HEK293 (cell line): ENCODE results near the gene MLX.
A peak's percentile ranks its signal among the peaks of the same experiment; 100 is the strongest.

Experiments used
- PATZ1 ChIP-seq: fragments of 450-650 bp; formaldehyde crosslinking; IDR thresholded peaks from 2 replicates; pipeline ENCODE4 v1.5.1; 2016; ENCODE audit warnings: missing biosample characterization, missing genetic modification characterization
- PRDM4 ChIP-seq: fragments of 450-650 bp; formaldehyde crosslinking; IDR thresholded peaks from 2 replicates; pipeline ENCODE4 v1.5.1; 2017; ENCODE audit warnings: missing biosample characterization, missing genetic modification characterization
- RBAK ChIP-seq: fragments of 450-650 bp; formaldehyde crosslinking; IDR thresholded peaks from 2 replicates; pipeline ENCODE4 v1.5.1; 2016; ENCODE audit warnings: missing biosample characterization, missing genetic modification characterization
- SP3 ChIP-seq: fragments of 450-650 bp; formaldehyde crosslinking; IDR thresholded peaks from 2 replicates; pipeline ENCODE4 v1.5.1; 2016; ENCODE audit warnings: missing biosample characterization, missing genetic modification characterization
- SP7 ChIP-seq: fragments of 450-650 bp; formaldehyde crosslinking; IDR thresholded peaks from 2 replicates; pipeline ENCODE4 v1.5.1; 2016; ENCODE audit warnings: missing biosample characterization, missing genetic modification characterization
- TRIM28 ChIP-seq: IDR thresholded peaks from 2 replicates; pipeline ENCODE4 v1.6.1; 2011; ENCODE audit warnings: low read length, control low read depth, borderline replicate concordance
- TSHZ1 ChIP-seq: fragments of 450-650 bp; formaldehyde crosslinking; IDR thresholded peaks from 2 replicates; pipeline ENCODE4 v1.5.1; 2016; ENCODE audit warnings: missing biosample characterization, missing genetic modification characterization, borderline replicate concordance
- ZNF16 ChIP-seq: fragments of 450-650 bp; formaldehyde crosslinking; IDR thresholded peaks from 2 replicates; pipeline ENCODE4 v1.5.1; 2016; ENCODE audit warnings: low read depth, missing biosample characterization, missing genetic modification characterization
- ZNF214 ChIP-seq: fragments of 450-650 bp; formaldehyde crosslinking; IDR thresholded peaks from 2 replicates; pipeline ENCODE4 v1.5.1; 2017; ENCODE audit warnings: missing biosample characterization, mild to moderate bottlenecking, missing genetic modification characterization, borderline replicate concordance
- ZNF302 ChIP-seq: fragments of 450-650 bp; formaldehyde crosslinking; IDR thresholded peaks from 2 replicates; pipeline ENCODE4 v1.5.1; 2016; ENCODE audit warnings: missing biosample characterization, missing genetic modification characterization, low read depth
- ZNF341 ChIP-seq: fragments of 450-650 bp; formaldehyde crosslinking; IDR thresholded peaks from 2 replicates; pipeline ENCODE4; 2016; ENCODE audit warnings: low read depth, missing biosample characterization, missing genetic modification characterization
- ZNF416 ChIP-seq: fragments of 450-650 bp; formaldehyde crosslinking; IDR thresholded peaks from 2 replicates; pipeline ENCODE4 v1.5.1; 2016; ENCODE audit warnings: missing biosample characterization, missing genetic modification characterization
- ZNF423 ChIP-seq: fragments of 450-650 bp; formaldehyde crosslinking; IDR thresholded peaks from 2 replicates; pipeline ENCODE4 v1.5.1; 2016; ENCODE audit warnings: missing biosample characterization, missing genetic modification characterization
- ZNF426 ChIP-seq: fragments of 450-650 bp; formaldehyde crosslinking; IDR thresholded peaks from 2 replicates; pipeline ENCODE4 v1.5.1; 2017; ENCODE audit warnings: missing biosample characterization, missing genetic modification characterization, mild to moderate bottlenecking, inconsistent platforms, moderate library complexity
- ZNF658 ChIP-seq: fragments of 450-650 bp; formaldehyde crosslinking; IDR thresholded peaks from 2 replicates; pipeline ENCODE4; 2016; ENCODE audit warnings: missing biosample characterization, missing genetic modification characterization
- ZNF660 ChIP-seq: fragments of 450-650 bp; IDR thresholded peaks from 2 replicates; pipeline ENCODE4 v1.5.1; 2018; ENCODE audit warnings: missing biosample characterization, mild to moderate bottlenecking, missing genetic modification characterization
- TF ChIP-seq, protein P1 (sequence below): fragments of 450-650 bp; formaldehyde crosslinking; IDR thresholded peaks from 2 replicates; pipeline ENCODE4 v1.5.1; 2016; ENCODE audit warnings: missing biosample characterization, missing genetic modification characterization, low read depth
- TF ChIP-seq, protein P2 (sequence below): fragments of 450-650 bp; formaldehyde crosslinking; IDR thresholded peaks from 2 replicates; pipeline ENCODE4 v1.5.1; 2016; ENCODE audit warnings: missing biosample characterization, missing genetic modification characterization
- TF ChIP-seq, protein P3 (sequence below): fragments of 450-650 bp; formaldehyde crosslinking; IDR thresholded peaks from 2 replicates; pipeline ENCODE4 v1.5.1; 2017; ENCODE audit warnings: missing biosample characterization, missing genetic modification characterization
- TF ChIP-seq, protein P4 (sequence below): fragments of 450-650 bp; formaldehyde crosslinking; IDR thresholded peaks from 2 replicates; pipeline ENCODE4 v1.5.1; 2016; ENCODE audit warnings: missing biosample characterization, missing genetic modification characterization
- TF ChIP-seq, protein P5 (sequence below): IDR thresholded peaks from 2 replicates; pipeline ENCODE4 v1.6.1; 2011; ENCODE audit warnings: mild to moderate bottlenecking, low read depth, low read length, borderline replicate concordance

The MLX gene

DNA sequence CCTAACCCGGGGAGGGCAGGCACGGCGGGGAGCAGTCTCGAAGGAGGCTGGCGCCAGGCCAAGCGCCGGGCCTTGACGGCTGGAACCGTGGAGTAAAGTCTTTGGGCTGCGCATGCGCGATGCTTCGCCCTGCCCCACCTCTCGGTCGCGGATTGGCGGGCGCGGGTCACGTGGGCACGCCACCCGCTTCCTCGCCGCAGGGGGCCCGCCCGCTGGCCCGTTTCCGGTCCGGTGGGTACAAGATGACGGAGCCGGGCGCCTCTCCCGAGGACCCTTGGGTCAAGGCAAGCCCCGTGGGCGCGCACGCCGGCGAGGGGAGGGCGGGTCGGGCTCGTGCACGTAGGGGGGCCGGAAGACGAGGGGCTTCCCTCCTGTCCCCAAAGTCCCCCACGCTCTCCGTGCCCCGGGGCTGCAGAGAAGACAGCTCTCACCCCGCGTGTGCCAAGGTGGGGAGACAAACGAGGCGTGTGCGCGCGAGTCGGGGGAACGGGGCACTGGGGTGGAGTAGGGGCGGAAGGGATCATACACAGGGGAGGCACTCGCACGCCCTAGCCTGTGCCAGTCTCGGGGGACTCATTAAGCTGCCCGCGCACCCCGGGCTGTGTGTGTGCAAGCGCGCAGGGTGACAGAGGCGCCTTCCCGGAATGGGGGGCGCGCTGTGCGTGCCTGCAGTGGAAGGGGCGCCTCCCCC lies at the start of gene MLX (continued):
- TF ChIP-seq, protein P1, sequence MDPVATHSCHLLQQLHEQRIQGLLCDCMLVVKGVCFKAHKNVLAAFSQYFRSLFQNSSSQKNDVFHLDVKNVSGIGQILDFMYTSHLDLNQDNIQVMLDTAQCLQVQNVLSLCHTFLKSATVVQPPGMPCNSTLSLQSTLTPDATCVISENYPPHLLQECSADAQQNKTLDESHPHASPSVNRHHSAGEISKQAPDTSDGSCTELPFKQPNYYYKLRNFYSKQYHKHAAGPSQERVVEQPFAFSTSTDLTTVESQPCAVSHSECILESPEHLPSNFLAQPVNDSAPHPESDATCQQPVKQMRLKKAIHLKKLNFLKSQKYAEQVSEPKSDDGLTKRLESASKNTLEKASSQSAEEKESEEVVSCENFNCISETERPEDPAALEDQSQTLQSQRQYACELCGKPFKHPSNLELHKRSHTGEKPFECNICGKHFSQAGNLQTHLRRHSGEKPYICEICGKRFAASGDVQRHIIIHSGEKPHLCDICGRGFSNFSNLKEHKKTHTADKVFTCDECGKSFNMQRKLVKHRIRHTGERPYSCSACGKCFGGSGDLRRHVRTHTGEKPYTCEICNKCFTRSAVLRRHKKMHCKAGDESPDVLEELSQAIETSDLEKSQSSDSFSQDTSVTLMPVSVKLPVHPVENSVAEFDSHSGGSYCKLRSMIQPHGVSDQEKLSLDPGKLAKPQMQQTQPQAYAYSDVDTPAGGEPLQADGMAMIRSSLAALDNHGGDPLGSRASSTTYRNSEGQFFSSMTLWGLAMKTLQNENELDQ (tag by site-specific recombination): no peak
- TF ChIP-seq ZNF341 (tag by site-specific recombination): no peak; the same call in 1 of the 2 replicates
- TF ChIP-seq ZNF214 (tag by site-specific recombination): no peak
- TF ChIP-seq, protein P2, sequence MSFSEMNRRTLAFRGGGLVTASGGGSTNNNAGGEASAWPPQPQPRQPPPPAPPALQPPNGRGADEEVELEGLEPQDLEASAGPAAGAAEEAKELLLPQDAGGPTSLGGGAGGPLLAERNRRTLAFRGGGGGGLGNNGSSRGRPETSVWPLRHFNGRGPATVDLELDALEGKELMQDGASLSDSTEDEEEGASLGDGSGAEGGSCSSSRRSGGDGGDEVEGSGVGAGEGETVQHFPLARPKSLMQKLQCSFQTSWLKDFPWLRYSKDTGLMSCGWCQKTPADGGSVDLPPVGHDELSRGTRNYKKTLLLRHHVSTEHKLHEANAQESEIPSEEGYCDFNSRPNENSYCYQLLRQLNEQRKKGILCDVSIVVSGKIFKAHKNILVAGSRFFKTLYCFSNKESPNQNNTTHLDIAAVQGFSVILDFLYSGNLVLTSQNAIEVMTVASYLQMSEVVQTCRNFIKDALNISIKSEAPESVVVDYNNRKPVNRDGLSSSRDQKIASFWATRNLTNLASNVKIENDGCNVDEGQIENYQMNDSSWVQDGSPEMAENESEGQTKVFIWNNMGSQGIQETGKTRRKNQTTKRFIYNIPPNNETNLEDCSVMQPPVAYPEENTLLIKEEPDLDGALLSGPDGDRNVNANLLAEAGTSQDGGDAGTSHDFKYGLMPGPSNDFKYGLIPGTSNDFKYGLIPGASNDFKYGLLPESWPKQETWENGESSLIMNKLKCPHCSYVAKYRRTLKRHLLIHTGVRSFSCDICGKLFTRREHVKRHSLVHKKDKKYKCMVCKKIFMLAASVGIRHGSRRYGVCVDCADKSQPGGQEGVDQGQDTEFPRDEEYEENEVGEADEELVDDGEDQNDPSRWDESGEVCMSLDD (tag by site-specific recombination): peak; percentile 53; the same call in 1 of the 2 replicates
- 0 out of 2 replicates have a peak, but pooled peaks have one; percentile 6 for TF ChIP-seq PRDM4 (tag by site-specific recombination)
- peak; percentile 41; the same call in 1 of the 2 replicates for TF ChIP-seq ZNF660 (tag by site-specific recombination)
- TF ChIP-seq ZNF416 (tag by site-specific recombination): no peak
- peak; percentile 51 for TF ChIP-seq ZNF423 (tag by site-specific recombination)
- TF ChIP-seq TSHZ1: no peak; the same call in 1 of the 2 replicates
- TF ChIP-seq ZNF658 (tag by site-specific recombination): no peak
- TF ChIP-seq, protein P3, sequence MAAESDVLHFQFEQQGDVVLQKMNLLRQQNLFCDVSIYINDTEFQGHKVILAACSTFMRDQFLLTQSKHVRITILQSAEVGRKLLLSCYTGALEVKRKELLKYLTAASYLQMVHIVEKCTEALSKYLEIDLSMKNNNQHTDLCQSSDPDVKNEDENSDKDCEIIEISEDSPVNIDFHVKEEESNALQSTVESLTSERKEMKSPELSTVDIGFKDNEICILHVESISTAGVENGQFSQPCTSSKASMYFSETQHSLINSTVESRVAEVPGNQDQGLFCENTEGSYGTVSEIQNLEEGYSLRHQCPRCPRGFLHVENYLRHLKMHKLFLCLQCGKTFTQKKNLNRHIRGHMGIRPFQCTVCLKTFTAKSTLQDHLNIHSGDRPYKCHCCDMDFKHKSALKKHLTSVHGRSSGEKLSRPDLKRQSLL (tag by site-specific recombination): peak; percentile 93
- TF ChIP-seq ZNF16 (tag by site-specific recombination): no peak
- TF ChIP-seq ZNF426 (tag by site-specific recombination): no peak
- peak; percentile 46; the same call in 1 of the 2 replicates for TF ChIP-seq SP3 (tag by site-specific recombination)
- TF ChIP-seq ZNF302: no peak
- TF ChIP-seq, protein P4, sequence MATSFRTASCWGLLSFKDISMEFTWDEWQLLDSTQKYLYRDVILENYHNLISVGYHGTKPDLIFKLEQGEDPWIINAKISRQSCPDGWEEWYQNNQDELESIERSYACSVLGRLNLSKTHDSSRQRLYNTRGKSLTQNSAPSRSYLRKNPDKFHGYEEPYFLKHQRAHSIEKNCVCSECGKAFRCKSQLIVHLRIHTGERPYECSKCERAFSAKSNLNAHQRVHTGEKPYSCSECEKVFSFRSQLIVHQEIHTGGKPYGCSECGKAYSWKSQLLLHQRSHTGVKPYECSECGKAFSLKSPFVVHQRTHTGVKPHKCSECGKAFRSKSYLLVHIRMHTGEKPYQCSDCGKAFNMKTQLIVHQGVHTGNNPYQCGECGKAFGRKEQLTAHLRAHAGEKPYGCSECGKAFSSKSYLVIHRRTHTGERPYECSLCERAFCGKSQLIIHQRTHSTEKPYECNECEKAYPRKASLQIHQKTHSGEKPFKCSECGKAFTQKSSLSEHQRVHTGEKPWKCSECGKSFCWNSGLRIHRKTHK (tag by site-specific recombination): no peak
- TF ChIP-seq RBAK (tag by site-specific recombination): no peak
- no peak for TF ChIP-seq TRIM28
- TF ChIP-seq PATZ1 (tag by site-specific recombination): peak; percentile 91
- peak; percentile 75 for TF ChIP-seq SP7 (tag by site-specific recombination)
- TF ChIP-seq, protein P5, sequence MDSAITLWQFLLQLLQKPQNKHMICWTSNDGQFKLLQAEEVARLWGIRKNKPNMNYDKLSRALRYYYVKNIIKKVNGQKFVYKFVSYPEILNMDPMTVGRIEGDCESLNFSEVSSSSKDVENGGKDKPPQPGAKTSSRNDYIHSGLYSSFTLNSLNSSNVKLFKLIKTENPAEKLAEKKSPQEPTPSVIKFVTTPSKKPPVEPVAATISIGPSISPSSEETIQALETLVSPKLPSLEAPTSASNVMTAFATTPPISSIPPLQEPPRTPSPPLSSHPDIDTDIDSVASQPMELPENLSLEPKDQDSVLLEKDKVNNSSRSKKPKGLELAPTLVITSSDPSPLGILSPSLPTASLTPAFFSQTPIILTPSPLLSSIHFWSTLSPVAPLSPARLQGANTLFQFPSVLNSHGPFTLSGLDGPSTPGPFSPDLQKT: 0 out of 2 replicates have a peak, but pooled peaks have one; percentile 43
